ENCODE measurements around the gene C18orf63.

- TF ChIP-seq, protein P1, sequence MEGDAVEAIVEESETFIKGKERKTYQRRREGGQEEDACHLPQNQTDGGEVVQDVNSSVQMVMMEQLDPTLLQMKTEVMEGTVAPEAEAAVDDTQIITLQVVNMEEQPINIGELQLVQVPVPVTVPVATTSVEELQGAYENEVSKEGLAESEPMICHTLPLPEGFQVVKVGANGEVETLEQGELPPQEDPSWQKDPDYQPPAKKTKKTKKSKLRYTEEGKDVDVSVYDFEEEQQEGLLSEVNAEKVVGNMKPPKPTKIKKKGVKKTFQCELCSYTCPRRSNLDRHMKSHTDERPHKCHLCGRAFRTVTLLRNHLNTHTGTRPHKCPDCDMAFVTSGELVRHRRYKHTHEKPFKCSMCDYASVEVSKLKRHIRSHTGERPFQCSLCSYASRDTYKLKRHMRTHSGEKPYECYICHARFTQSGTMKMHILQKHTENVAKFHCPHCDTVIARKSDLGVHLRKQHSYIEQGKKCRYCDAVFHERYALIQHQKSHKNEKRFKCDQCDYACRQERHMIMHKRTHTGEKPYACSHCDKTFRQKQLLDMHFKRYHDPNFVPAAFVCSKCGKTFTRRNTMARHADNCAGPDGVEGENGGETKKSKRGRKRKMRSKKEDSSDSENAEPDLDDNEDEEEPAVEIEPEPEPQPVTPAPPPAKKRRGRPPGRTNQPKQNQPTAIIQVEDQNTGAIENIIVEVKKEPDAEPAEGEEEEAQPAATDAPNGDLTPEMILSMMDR (IDR thresholded peaks at IDR 0.05), result no peak
- TF ChIP-seq POLR2AphosphoS5 (IDR thresholded peaks at IDR 0.05) (no peak), POLR2A (IDR thresholded peaks at IDR 0.05) (no peak)
Observed at GRCh38 chr18:74299746-74300145, 15.9 kb upstream of the C18orf63 start.

Measured in upper lobe of left lung (tissue), 4 donors.